Right atrium auricular region (tissue), 2 donors: ENCODE measurements around the gene MET. TPM values are rescaled to one million over a fixed set of nuclear protein-coding genes. Genes with fewer than 3 reads are reported as not detected.

Experiments used
- DNase-seq: peaks from one replicate; pipeline ENCODE4 v3.0.0-alpha.2; 2019; ENCODE audit warnings: low spot score
- H3K27ac ChIP-seq, 2 donors: fragments of 200-600 bp; sonication (generic); 1 replicate in 1 of 2; 2 replicates in 1 of 2; pipeline ENCODE4 v1.5.1; 2016 to 2019
- H3K27me3 ChIP-seq, 2 donors: fragments of 200-600 bp; sonication (generic); one replicate each; pipeline versions ENCODE4 v1.5.1 to v1.6.0; 2017 to 2019
- H3K36me3 ChIP-seq: fragments of 200-600 bp; sonication (generic); one replicate; pipeline ENCODE4 v1.5.1; 2016
- H3K4me1 ChIP-seq, 2 donors: fragments of 200-600 bp; sonication (generic); one replicate each; pipeline versions ENCODE4 v1.5.1 to v1.6.0; 2017 to 2019
- H3K4me3 ChIP-seq, 2 donors: fragments of 200-600 bp; sonication (generic); 1 replicate in 1 of 2; 2 replicates in 1 of 2; pipeline ENCODE4 v1.5.1; 2017 to 2019; ENCODE audit warnings: mild to moderate bottlenecking in 1 of 2, moderate library complexity in 1 of 2
- H3K9me3 ChIP-seq, 2 donors: fragments of 200-600 bp; sonication (generic); one replicate each; pipeline ENCODE4 v1.5.1; 2019
- total RNA-seq, 2 donors: library from RNA; depleted of rRNA; stranded (reverse); fragments of >200 nt; gene quantifications; one replicate each; pipeline ENCODE4 v1.1.0, GENCODE V29; 2016
- TF ChIP-seq, protein P1 (sequence below), 2 donors: fragments of 200-600 bp; sonication (generic); IDR thresholded peaks; one replicate each; pipeline ENCODE4 v1.5.1; 2019; ENCODE audit warnings: antibody characterized with exemption in 2 of 2

Gene MET
- total RNA-seq, 2 donors from 2014 or later: 16.1 to 17.5 TPM

DNA sequence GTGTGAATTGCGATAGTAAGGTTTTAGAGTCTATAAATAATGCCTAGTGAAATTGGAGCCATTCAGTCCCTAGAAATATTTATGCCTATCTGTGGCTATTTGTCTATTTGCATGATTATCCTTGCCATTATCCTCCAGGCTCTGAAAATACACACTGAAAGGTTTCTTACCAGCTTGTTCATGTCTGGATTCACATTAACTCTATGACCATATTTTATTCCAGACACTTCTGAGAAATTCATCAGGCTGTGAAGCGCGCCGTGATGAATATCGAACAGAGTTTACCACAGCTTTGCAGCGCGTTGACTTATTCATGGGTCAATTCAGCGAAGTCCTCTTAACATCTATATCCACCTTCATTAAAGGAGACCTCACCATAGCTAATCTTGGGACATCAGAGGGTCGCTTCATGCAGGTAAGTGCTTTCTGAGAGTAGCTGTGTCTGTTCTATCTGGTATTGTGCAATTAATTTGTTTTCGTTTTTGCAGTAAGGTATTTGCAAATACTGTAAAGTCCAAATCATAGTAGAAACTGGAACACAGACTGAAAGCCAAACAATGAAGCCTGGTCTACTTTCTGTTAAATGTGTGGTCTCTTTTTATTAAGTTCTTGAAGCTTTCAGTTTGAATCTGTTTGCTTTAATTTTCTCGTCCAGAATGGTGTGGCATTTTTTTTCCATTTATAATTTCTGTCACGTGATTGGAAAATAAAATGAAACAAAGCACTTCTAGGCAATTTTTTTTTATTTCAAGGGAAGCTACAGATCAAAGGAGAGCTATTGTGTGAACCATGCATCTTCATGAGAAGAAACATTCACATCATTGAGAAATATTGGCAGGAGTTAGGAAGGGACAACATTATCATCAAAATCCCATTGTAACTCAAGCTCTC, 59.7 kb downstream of the MET start:
- Histone ChIP-seq H3K27ac (no peak overlapping the region), H3K4me3 (no peak overlapping the region)

DNA sequence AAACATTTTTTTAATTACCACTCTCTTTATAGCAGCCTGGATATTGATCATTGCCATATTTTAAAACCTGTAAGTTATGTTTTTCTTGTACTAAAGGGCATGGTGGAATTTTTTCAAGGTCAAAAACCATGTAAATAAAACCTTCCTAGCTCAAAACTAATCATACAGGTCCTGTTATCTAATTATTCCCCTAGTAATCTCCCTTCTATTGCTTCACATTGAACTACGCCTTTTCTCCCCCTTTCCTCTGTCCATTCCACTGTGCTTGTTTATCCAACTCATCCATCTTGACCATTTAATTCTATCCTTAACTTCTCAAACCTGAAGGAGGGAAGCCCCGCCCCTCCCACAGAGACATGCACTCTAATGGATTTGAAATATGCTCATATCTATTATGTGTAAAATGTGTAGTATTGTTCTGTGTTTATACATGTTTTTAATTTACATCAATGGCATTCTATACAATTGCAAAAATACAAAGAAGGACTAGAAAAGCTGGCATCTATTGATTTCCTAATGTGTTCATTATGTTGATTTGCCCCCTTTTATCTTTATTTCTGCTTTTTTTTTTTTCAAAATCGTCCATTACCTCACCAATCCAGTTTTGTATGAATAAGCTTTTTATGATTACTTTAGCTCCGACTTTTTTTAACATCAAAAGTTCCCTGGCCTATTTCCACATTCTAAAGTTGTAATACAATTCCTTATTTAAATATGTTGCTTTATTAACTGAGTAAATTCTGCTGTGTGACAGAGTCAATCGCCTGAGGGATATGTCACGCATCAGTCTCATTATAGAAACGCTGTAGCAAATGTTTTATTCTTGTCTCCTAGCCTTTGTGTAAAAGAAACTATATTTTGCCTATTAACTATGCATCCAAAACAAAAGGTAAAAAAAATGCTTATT, 61.0 kb downstream of the MET start:
- Histone ChIP-seq H3K27ac (no peak overlapping the region), H3K27me3 (no peaks in the 10 kb centered on the region), H3K9me3 (no peaks in the 10 kb centered on the region), H3K4me3 (no peak overlapping the region), H3K36me3 (no peaks in the 10 kb centered on the region), H3K4me1 (no peaks in the 10 kb centered on the region)
- TF ChIP-seq, protein P1, sequence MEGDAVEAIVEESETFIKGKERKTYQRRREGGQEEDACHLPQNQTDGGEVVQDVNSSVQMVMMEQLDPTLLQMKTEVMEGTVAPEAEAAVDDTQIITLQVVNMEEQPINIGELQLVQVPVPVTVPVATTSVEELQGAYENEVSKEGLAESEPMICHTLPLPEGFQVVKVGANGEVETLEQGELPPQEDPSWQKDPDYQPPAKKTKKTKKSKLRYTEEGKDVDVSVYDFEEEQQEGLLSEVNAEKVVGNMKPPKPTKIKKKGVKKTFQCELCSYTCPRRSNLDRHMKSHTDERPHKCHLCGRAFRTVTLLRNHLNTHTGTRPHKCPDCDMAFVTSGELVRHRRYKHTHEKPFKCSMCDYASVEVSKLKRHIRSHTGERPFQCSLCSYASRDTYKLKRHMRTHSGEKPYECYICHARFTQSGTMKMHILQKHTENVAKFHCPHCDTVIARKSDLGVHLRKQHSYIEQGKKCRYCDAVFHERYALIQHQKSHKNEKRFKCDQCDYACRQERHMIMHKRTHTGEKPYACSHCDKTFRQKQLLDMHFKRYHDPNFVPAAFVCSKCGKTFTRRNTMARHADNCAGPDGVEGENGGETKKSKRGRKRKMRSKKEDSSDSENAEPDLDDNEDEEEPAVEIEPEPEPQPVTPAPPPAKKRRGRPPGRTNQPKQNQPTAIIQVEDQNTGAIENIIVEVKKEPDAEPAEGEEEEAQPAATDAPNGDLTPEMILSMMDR (IDR thresholded peaks at IDR 0.05): no peak
- DNase-seq: no peak

More for the DNA sequence above, 59.7 kb downstream of the MET start:
- TF ChIP-seq, protein P1 (IDR thresholded peaks at IDR 0.05): no peak
- H3K9me3 ChIP-seq: no peaks in the 10 kb centered on the region
- peaks cover 0 to 7% of the 10 kb centered on the region in 2 donors for H3K4me1 ChIP-seq
- no peak for DNase-seq
- H3K27me3 ChIP-seq: no peaks in the 10 kb centered on the region
- no peaks in the 10 kb centered on the region for H3K36me3 ChIP-seq

GRCh38 chr7:116733924-116734580, 62.1 kb downstream of the MET start:
- no peak for DNase-seq
- no peaks in the 10 kb centered on the region for H3K9me3 ChIP-seq
- TF ChIP-seq, protein P1 (IDR thresholded peaks at IDR 0.05): no peak
- H3K4me1 ChIP-seq: no peaks in the 10 kb centered on the region
- H3K36me3 ChIP-seq: no peaks in the 10 kb centered on the region
- no peak overlapping the region for H3K4me3 ChIP-seq
- H3K27ac ChIP-seq: no peak overlapping the region
- no peaks in the 10 kb centered on the region for H3K27me3 ChIP-seq

DNA sequence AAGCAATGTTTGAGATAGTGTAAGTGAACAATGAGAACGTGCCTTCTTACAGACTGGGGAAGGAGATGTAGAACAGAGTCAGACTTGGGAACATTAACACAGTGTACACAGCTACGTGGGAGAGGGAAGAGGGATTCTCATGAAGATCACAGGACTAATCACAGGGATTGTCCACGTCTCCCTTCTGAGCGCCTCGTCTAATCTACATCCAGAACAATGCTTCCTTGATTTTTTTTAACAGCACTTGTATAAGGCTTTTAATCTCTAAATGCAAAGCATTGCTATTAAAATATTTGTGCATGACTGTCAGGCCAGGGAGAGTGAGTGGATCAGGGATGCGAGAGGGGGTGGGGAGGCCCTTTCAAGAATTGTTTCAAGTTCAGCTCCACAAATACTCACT, 62.7 kb downstream of the MET start:
- no peak for DNase-seq
- TF ChIP-seq, protein P1 (IDR thresholded peaks at IDR 0.05): no peak
- no peaks in the 10 kb centered on the region for H3K27me3 ChIP-seq
- H3K4me3 ChIP-seq: no peak overlapping the region
- H3K36me3 ChIP-seq: no peaks in the 10 kb centered on the region
- no peaks in the 10 kb centered on the region for H3K4me1 ChIP-seq
- H3K9me3 ChIP-seq: no peaks in the 10 kb centered on the region
- H3K27ac ChIP-seq: no peak overlapping the region

DNA sequence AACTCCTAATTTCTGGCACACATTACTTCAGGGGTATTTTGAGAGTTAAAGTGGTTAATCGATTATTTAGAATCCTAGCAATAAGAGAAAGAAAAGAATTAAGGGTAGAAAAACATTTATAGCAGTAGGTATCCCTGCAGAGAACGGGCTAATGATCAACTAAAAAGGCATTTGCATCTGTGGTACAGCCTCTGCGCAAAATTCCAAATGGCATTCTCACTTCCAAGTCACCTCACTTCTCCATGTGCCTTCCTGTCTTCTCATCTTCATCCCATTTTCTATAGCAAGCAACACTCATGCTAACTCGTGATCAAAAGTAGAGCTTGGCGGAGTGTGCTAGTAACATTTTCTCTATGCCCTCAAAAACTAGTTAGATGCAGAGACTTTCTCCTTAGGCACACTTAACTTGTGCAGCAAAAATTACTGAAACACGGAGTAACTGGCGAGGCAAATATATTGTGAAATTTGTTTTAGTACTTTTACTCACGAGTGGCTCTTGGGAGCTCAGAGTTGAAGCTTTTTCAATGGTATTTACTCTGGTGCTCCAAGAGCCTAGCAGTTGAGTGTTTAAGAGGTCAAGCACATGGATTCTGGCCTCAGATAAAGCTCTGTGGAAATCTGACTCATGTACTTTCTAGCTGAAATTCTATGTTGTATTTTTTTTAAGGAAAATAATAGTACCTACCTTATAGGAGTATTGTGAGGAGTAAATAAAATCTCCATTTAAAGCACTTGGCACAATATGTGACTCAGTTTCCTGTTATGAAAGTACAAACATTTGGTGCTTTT, 65.1 kb downstream of the MET start:
- no peak for DNase-seq
- H3K27ac ChIP-seq: no peak overlapping the region
- no peaks in the 10 kb centered on the region for H3K9me3 ChIP-seq
- no peak overlapping the region for H3K4me3 ChIP-seq
- no peaks in the 10 kb centered on the region for H3K4me1 ChIP-seq
- TF ChIP-seq, protein P1 (IDR thresholded peaks at IDR 0.05): no peak
- no peaks in the 10 kb centered on the region for H3K36me3 ChIP-seq
- no peaks in the 10 kb centered on the region for H3K27me3 ChIP-seq
